Measurements from ENCODE around the gene CAPN7.

Gene CAPN7

GRCh38 chr3:15258720-15259119 is 52.7 kb downstream of the CAPN7 start:
- DNase-seq (ENCODE audit: low read depth), result no peak
- TF ChIP-seq CTCF (IDR thresholded peaks at IDR 0.05; ENCODE audit: insufficient read depth, low read depth, low read length, missing control alignments), result no peak
- H3K4me3 ChIP-seq (ENCODE audit: low read length), result no peak overlapping the region

DNA sequence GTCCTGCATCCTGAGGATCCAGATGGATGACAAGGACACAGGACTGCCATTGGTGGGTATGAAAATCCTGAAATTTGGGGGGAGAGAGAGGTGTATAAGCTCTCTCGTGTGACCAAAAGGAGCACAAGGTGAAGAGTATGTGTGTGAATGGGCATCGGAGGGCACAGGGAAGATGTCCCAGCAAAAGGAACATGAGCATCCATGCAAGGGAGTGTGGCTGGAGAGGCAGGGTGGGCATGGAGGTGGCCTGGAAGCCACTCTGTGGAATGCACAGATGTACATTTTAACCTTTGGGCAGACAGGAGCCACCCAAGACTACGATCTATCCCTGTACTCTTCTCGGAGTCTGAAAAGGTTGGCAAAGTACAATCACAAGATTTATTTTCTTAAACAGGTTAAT is 54.5 kb downstream of the CAPN7 start:
- DNase-seq (ENCODE audit: low read depth), result no peak
- TF ChIP-seq CTCF (IDR thresholded peaks at IDR 0.05; ENCODE audit: insufficient read depth, low read depth, low read length, missing control alignments), result no peak
- H3K4me3 ChIP-seq (ENCODE audit: low read length), result no peak overlapping the region

DNA sequence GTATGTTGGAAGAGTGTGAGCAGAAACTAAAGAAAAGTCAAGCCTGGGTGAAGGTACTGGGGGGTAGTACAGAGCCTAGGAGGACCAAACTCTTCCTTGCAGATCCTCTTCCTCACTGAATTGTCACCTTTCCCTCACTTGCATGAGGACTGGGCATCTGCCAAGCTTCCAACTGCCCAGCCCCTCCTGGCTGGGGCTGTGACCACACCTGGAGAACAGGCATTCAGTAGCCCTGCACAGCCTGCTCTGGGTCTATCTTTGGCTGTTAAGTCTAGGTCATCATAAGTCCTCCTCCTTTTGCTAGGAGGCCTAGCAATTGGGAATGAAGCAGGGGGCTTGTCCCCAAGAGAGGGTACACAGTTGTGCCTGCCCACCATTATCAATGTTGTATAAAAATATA is 55.2 kb downstream of the CAPN7 start:
- TF ChIP-seq CTCF (IDR thresholded peaks at IDR 0.05; ENCODE audit: insufficient read depth, low read depth, low read length, missing control alignments), result no peak
- H3K4me3 ChIP-seq (ENCODE audit: low read length), result no peak overlapping the region
- DNase-seq (ENCODE audit: low read depth), result no peak

DNA sequence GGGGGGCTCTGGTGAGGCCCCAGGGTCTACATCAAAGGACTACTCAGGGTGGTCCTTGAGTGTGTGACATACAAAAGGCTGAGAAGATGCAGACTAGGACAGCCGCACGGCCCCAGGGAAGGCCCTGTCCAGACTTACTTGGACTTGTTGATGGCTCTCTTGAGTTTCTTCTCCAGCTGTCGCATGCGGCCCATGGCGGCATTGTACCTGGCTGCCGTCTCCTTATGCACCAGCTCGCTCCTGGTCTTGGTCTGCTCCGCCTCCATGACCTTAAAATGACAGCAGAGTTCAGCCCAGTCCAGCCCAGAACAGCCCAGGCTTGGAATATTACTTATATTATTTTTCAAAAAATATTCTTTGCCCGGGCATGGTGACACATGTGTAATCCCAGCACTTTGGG is 56.0 kb downstream of the CAPN7 start:
- no peak for DNase-seq (ENCODE audit: low read depth)
- H3K4me3 ChIP-seq (ENCODE audit: low read length), result no peak overlapping the region
- no peak for TF ChIP-seq CTCF (IDR thresholded peaks at IDR 0.05; ENCODE audit: insufficient read depth, low read depth, low read length, missing control alignments)

GRCh38 chr3:15263120-15263519 is 57.1 kb downstream of the CAPN7 start:
- TF ChIP-seq CTCF (IDR thresholded peaks at IDR 0.05; ENCODE audit: insufficient read depth, low read depth, low read length, missing control alignments), result no peak
- no peak overlapping the region for H3K4me3 ChIP-seq (ENCODE audit: low read length)
- DNase-seq (ENCODE audit: low read depth), result no peak

- DNase-seq (ENCODE audit: low read depth), result no peak
- TF ChIP-seq CTCF (IDR thresholded peaks at IDR 0.05; ENCODE audit: insufficient read depth, low read depth, low read length, missing control alignments), result no peak
- H3K4me3 ChIP-seq (ENCODE audit: low read length), result no peak overlapping the region
These were observed 57.9 kb downstream of the CAPN7 start for GRCh38 chr3:15263926-15264325.

GRCh38 chr3:15264486-15264885 is 58.4 kb downstream of the CAPN7 start:
- DNase-seq (ENCODE audit: low read depth), result no peak
- H3K4me3 ChIP-seq (ENCODE audit: low read length), result no peak overlapping the region
- no peak for TF ChIP-seq CTCF (IDR thresholded peaks at IDR 0.05; ENCODE audit: insufficient read depth, low read depth, low read length, missing control alignments)

All from epithelial cell of esophagus (primary cell).